PC-3 (cell line): ENCODE measurements around the gene ABRACL.

Source experiments
- EZH2 ChIP-seq: fragments of 300-600 bp; sonication (generic); IDR thresholded peaks from one replicate; pipeline ENCODE4 v1.6.1; 2017; ENCODE audit warnings: antibody characterized with exemption, mild to moderate bottlenecking, low read length; ENCODE audit not compliant: unreplicated experiment
- EZH2phosphoT487 ChIP-seq: fragments of 300-600 bp; sonication (generic); IDR thresholded peaks from 2 replicates; pipeline ENCODE4 v1.6.1; 2018; ENCODE audit warnings: mild to moderate bottlenecking, antibody characterized with exemption, low read length, borderline replicate concordance
- TF ChIP-seq, protein P1 (sequence below): fragments of 300-600 bp; sonication (generic); conservative IDR thresholded peaks from 2 replicates; pipeline ENCODE4 v1.5.1; 2017; ENCODE audit warnings: antibody characterized with exemption, low read depth, mild to moderate bottlenecking, low read length

DNA sequence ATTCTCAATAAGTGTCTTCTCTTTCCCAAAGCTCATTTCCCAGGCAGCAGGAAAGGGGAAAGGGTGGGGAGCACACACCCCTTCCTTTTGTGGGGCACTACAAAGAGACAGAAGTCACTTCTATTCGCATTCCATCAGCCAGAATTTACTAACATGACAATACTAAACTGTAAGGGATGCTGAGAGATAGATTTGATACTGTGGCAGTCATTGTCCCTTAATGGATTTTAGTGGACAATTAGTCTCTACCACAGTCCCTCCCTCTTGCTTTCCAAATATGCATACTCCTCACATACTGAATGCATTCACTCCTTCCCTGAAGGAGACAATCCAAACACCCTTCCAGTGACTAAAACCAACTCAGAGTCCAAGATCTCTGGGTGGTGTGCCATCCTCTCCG is 50.5 kb downstream of the ABRACL start:
- TF ChIP-seq, protein P1, sequence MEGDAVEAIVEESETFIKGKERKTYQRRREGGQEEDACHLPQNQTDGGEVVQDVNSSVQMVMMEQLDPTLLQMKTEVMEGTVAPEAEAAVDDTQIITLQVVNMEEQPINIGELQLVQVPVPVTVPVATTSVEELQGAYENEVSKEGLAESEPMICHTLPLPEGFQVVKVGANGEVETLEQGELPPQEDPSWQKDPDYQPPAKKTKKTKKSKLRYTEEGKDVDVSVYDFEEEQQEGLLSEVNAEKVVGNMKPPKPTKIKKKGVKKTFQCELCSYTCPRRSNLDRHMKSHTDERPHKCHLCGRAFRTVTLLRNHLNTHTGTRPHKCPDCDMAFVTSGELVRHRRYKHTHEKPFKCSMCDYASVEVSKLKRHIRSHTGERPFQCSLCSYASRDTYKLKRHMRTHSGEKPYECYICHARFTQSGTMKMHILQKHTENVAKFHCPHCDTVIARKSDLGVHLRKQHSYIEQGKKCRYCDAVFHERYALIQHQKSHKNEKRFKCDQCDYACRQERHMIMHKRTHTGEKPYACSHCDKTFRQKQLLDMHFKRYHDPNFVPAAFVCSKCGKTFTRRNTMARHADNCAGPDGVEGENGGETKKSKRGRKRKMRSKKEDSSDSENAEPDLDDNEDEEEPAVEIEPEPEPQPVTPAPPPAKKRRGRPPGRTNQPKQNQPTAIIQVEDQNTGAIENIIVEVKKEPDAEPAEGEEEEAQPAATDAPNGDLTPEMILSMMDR = no peak
- TF ChIP-seq EZH2 (no peak), EZH2phosphoT487 (no peak)
